HG03442 (cell line): ENCODE data around the gene CD81.

Experiments
- ATAC-seq: cut with Tn5 transposase; IDR thresholded peaks from one replicate; pipeline ENCODE4 v1.9.1; 2021; ENCODE audit warnings: mild to moderate bottlenecking, moderate library complexity; ENCODE audit not compliant: unreplicated experiment

Gene CD81

GRCh38 chr11:2388431-2389376, 11.6 kb downstream of the CD81 start:
- no peak for ATAC-seq

GRCh38 chr11:2389377-2390026, 12.4 kb downstream of the CD81 start:
- no peak for ATAC-seq

GRCh38 chr11:2390091-2390724, 13.1 kb downstream of the CD81 start:
- ATAC-seq = no peak

GRCh38 chr11:2390725-2391151, 13.6 kb downstream of the CD81 start:
- ATAC-seq = no peak

- ATAC-seq = no peak
These were observed 14.3 kb downstream of the CD81 start for GRCh38 chr11:2391181-2391975.

- no peak for ATAC-seq
These were observed 15.3 kb downstream of the CD81 start for GRCh38 chr11:2392241-2392959.

GRCh38 chr11:2393111-2393868, 16.2 kb downstream of the CD81 start:
- no peak for ATAC-seq

GRCh38 chr11:2393941-2394817, 17.1 kb downstream of the CD81 start:
- ATAC-seq = no peak

GRCh38 chr11:2394818-2395105, 17.7 kb downstream of the CD81 start:
- ATAC-seq = no peak

GRCh38 chr11:2395211-2395730, 18.2 kb downstream of the CD81 start:
- ATAC-seq = no peak

GRCh38 chr11:2395856-2396255, 18.7 kb downstream of the CD81 start:
- no peak for ATAC-seq

GRCh38 chr11:2396471-2396870, 19.4 kb downstream of the CD81 start:
- ATAC-seq = no peak

- no peak for ATAC-seq
These were observed 19.9 kb downstream of the CD81 start for GRCh38 chr11:2397005-2397404.

GRCh38 chr11:2398664-2399355, 21.7 kb downstream of the CD81 start:
- no peak for ATAC-seq

GRCh38 chr11:2399488-2400068, 22.5 kb downstream of the CD81 start:
- no peak for ATAC-seq

- peak; percentile 82 for ATAC-seq
These were observed 23.1 kb downstream of the CD81 start, which contains the start of gene TSSC4 for GRCh38 chr11:2400069-2400761. TSSC4 (plus strand) TSS chr11:2400750; CDS start chr11:2402634, 1,884 bp downstream.
